Measurements from ENCODE around the gene PDZD8.

DNA sequence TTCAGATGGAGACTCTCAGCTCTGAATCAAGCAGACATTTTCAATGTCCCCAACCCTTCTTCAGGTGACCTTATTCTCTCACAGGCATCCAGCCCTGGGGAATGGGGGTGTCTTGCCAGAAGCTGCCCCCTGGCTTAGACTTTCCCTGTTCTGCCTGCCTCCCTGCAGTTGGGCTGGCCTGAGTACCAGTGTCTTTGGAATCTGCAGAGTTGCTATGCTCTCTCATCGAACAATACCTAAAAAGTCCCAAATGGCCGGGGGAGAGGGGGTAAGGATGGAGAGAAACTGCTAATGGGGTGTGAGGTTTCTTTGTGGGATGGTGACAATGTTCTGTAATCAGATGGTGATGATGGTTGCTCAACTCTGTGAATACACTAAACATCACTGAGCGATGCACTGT lies 113.7 kb downstream of the PDZD8 start:
- TF ChIP-seq POLR2AphosphoS5 (IDR thresholded peaks at IDR 0.05) (no peak), EP300 (IDR thresholded peaks at IDR 0.05) (no peak)
- TF ChIP-seq, protein P1, sequence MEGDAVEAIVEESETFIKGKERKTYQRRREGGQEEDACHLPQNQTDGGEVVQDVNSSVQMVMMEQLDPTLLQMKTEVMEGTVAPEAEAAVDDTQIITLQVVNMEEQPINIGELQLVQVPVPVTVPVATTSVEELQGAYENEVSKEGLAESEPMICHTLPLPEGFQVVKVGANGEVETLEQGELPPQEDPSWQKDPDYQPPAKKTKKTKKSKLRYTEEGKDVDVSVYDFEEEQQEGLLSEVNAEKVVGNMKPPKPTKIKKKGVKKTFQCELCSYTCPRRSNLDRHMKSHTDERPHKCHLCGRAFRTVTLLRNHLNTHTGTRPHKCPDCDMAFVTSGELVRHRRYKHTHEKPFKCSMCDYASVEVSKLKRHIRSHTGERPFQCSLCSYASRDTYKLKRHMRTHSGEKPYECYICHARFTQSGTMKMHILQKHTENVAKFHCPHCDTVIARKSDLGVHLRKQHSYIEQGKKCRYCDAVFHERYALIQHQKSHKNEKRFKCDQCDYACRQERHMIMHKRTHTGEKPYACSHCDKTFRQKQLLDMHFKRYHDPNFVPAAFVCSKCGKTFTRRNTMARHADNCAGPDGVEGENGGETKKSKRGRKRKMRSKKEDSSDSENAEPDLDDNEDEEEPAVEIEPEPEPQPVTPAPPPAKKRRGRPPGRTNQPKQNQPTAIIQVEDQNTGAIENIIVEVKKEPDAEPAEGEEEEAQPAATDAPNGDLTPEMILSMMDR (IDR thresholded peaks at IDR 0.05): no peak
